HEK293 (cell line): ENCODE measurements around the gene VEGFA.

ENCODE experiments used
- CTCF ChIA-PET: fragments of 350-600 bp; formaldehyde crosslinking; extraction: SDS; loops from one replicate; lab custom pipeline; 2021; ENCODE audit warnings: antibody characterized with exemption; lab: Yijun Ruan, JAX
- POLR2A ChIA-PET: fragments of 300-600 bp; formaldehyde crosslinking; extraction: SDS; loops from one replicate; lab custom pipeline; 2020; ENCODE audit warnings: antibody characterized with exemption, inconsistent platforms; lab: Yijun Ruan, JAX
- H3K27ac ChIP-seq: fragments of 200-500 bp; sonication (Bioruptor generic); 2 replicates; pipeline ENCODE4 v1.5.1; 2014; ENCODE audit warnings: low read depth, low read length, control low read depth, inconsistent platforms; ENCODE audit errors: extremely low read depth
- H3K36me3 ChIP-seq, 2 experiments: fragments of 200-500 bp in 1 of 2; sonication (Bioruptor generic) in 1 of 2; 1 replicate in 1 of 2; 2 replicates in 1 of 2; pipeline ENCODE4 v1.5.1; 2014 to 2017; ENCODE audit warnings: inconsistent platforms in 2 of 2, low read length in 2 of 2; ENCODE audit not compliant: control insufficient read depth in 2 of 2, insufficient read depth in 1 of 2
- H3K4me1 ChIP-seq: fragments of 200-500 bp; sonication (Bioruptor generic); 2 replicates; pipeline ENCODE4 v1.5.1; 2014; ENCODE audit warnings: mild to moderate bottlenecking, low read length, inconsistent platforms; ENCODE audit not compliant: control insufficient read depth, insufficient read depth
- H3K4me3 ChIP-seq: 2 replicates; pipeline ENCODE4 v1.5.1; 2011; ENCODE audit warnings: low read depth, mild to moderate bottlenecking, control low read depth, low read length, moderate library complexity
- H3K9me3 ChIP-seq: fragments of 200-500 bp; sonication (Bioruptor generic); 2 replicates; pipeline ENCODE4 v1.5.1; 2014; ENCODE audit warnings: low read depth, low read length, inconsistent platforms; ENCODE audit not compliant: control insufficient read depth, insufficient read depth
- EGR2 ChIP-seq: fragments of 450-650 bp; formaldehyde crosslinking; IDR thresholded peaks from 2 replicates; pipeline ENCODE4 v1.5.1; 2016; ENCODE audit warnings: low read depth, missing biosample characterization, missing genetic modification characterization
- KLF9 ChIP-seq: fragments of 450-650 bp; formaldehyde crosslinking; IDR thresholded peaks from 2 replicates; pipeline ENCODE4 v1.5.1; 2016; ENCODE audit warnings: missing biosample characterization, missing genetic modification characterization, low read depth
- MYNN ChIP-seq: fragments of 450-650 bp; formaldehyde crosslinking; IDR thresholded peaks from 2 replicates; pipeline ENCODE4 v1.5.1; 2016; ENCODE audit warnings: missing biosample characterization, missing genetic modification characterization, borderline replicate concordance
- RBAK ChIP-seq: fragments of 450-650 bp; formaldehyde crosslinking; IDR thresholded peaks from 2 replicates; pipeline ENCODE4 v1.5.1; 2016; ENCODE audit warnings: missing biosample characterization, missing genetic modification characterization
- ZBTB48 ChIP-seq: fragments of 450-650 bp; formaldehyde crosslinking; IDR thresholded peaks from 2 replicates; pipeline ENCODE4 v1.5.1; 2016; ENCODE audit warnings: missing biosample characterization, missing genetic modification characterization
- ZFHX2 ChIP-seq: fragments of 450-650 bp; formaldehyde crosslinking; conservative IDR thresholded peaks from 2 replicates; pipeline ENCODE4 v1.5.1; 2016; ENCODE audit warnings: missing biosample characterization, missing genetic modification characterization
- ZNF157 ChIP-seq: fragments of 450-650 bp; formaldehyde crosslinking; IDR thresholded peaks from 2 replicates; pipeline ENCODE4 v1.5.1; 2016; ENCODE audit warnings: missing biosample characterization, missing genetic modification characterization
- ZNF16 ChIP-seq: fragments of 450-650 bp; formaldehyde crosslinking; IDR thresholded peaks from 2 replicates; pipeline ENCODE4 v1.5.1; 2016; ENCODE audit warnings: low read depth, missing biosample characterization, missing genetic modification characterization
- ZNF266 ChIP-seq: fragments of 450-650 bp; formaldehyde crosslinking; IDR thresholded peaks from 2 replicates; pipeline ENCODE4 v1.5.1; 2016; ENCODE audit warnings: missing biosample characterization, missing genetic modification characterization, low read depth
- ZNF311 ChIP-seq: fragments of 450-650 bp; formaldehyde crosslinking; IDR thresholded peaks from 2 replicates; pipeline ENCODE4 v1.5.1; 2017; ENCODE audit warnings: missing biosample characterization, missing genetic modification characterization, borderline replicate concordance
- ZNF354C ChIP-seq: fragments of 450-650 bp; formaldehyde crosslinking; IDR thresholded peaks from 2 replicates; pipeline ENCODE4 v1.5.1; 2016; ENCODE audit warnings: missing biosample characterization, missing genetic modification characterization, low read depth, borderline replicate concordance
- ZNF585B ChIP-seq: fragments of 450-650 bp; formaldehyde crosslinking; IDR thresholded peaks from 2 replicates; pipeline ENCODE4 v1.5.1; 2016; ENCODE audit warnings: missing biosample characterization, missing genetic modification characterization
- ZNF626 ChIP-seq: fragments of 450-650 bp; sonication (Bioruptor Pico); formaldehyde crosslinking; IDR thresholded peaks from 2 replicates; pipeline ENCODE4 v1.5.1; 2018; ENCODE audit warnings: missing biosample characterization, missing genetic modification characterization, inconsistent platforms
- ZNF777 ChIP-seq: fragments of 450-650 bp; formaldehyde crosslinking; IDR thresholded peaks from 2 replicates; pipeline ENCODE4 v1.5.1; 2017; ENCODE audit warnings: missing biosample characterization, missing genetic modification characterization, borderline replicate concordance
- ZNF792 ChIP-seq: fragments of 450-650 bp; formaldehyde crosslinking; IDR thresholded peaks from 2 replicates; pipeline ENCODE4 v1.5.1; 2016; ENCODE audit warnings: missing biosample characterization, missing genetic modification characterization
- ZSCAN4 ChIP-seq: fragments of 450-650 bp; formaldehyde crosslinking; IDR thresholded peaks from 2 replicates; pipeline ENCODE4 v1.5.1; 2017; ENCODE audit warnings: missing biosample characterization, missing genetic modification characterization
- ZXDB ChIP-seq: fragments of 450-650 bp; formaldehyde crosslinking; IDR thresholded peaks from 2 replicates; pipeline ENCODE4 v1.5.1; 2016; ENCODE audit warnings: missing biosample characterization, missing genetic modification characterization
- TF ChIP-seq, protein P1 (sequence below): fragments of 450-650 bp; formaldehyde crosslinking; IDR thresholded peaks from 2 replicates; pipeline ENCODE4 v1.5.1; 2016; ENCODE audit warnings: missing biosample characterization, missing genetic modification characterization

Gene VEGFA

DNA sequence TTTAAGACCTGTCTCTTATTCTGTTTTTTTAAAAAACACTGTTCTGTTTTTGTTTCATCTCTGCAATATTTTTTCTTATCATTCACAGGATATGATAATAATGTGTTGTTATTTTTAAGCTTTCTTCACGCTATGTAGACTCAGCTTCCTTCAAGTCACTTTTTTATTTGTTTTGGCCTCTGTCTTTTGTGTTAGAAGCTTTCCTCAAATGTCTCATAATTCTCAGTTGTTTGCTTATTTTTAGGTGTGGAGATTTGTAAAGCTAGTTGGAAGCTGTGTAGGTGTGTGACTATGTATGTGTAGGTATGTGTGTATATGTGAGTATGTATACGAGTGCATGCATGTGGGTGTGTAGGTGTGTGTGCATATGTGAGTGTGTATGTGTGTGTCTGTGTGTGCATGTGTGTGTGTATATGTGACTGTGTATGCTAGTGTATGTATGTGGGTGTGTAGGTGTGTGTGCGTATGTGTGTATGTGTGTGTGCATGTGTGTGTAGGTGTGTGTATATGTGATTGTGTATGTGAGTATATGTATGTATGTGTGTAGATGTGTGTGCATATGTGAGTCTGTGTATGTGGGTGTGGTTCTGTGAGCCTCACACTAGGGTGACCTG lies 16.3 kb upstream of the VEGFA start:
- no peak overlapping the region for H3K27ac ChIP-seq
- TF ChIP-seq ZNF266 (tag by site-specific recombination) (0 out of 2 replicates have a peak, but pooled peaks have one; percentile 36), ZNF157 (tag by site-specific recombination) (0 out of 2 replicates have a peak, but pooled peaks have one; percentile 25), ZSCAN4 (tag by site-specific recombination) (peak; percentile 96), ZNF354C (tag by site-specific recombination) (no peak), MYNN (tag by site-specific recombination) (no peak), ZNF792 (tag by site-specific recombination) (no peak), ZNF311 (tag by site-specific recombination) (peak; percentile 37; the same call in 1 of the 2 replicates), ZNF16 (tag by site-specific recombination) (no peak), EGR2 (tag by site-specific recombination) (peak; percentile 75; the same call in 1 of the 2 replicates), KLF9 (tag by site-specific recombination) (peak; percentile 21; the same call in 1 of the 2 replicates), RBAK (no peak), ZFHX2 (peak; percentile 82), ZNF777 (0 out of 2 replicates have a peak, but pooled peaks have one; percentile 21)
- TF ChIP-seq, protein P1, sequence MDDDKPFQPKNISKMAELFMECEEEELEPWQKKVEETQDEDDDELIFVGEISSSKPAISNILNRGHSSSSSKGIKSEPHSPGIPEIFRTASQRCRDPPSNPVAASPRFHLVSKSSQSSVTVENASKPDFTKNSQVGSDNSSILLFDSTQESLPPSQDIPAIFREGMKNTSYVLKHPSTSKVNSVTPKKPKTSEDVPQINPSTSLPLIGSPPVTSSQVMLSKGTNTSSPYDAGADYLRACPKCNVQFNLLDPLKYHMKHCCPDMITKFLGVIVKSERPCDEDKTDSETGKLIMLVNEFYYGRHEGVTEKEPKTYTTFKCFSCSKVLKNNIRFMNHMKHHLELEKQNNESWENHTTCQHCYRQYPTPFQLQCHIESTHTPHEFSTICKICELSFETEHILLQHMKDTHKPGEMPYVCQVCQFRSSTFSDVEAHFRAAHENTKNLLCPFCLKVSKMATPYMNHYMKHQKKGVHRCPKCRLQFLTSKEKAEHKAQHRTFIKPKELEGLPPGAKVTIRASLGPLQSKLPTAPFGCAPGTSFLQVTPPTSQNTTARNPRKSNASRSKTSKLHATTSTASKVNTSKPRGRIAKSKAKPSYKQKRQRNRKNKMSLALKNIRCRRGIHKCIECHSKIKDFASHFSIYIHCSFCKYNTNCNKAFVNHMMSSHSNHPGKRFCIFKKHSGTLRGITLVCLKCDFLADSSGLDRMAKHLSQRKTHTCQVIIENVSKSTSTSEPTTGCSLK (tag by site-specific recombination), result peak; percentile 87; the same call in 1 of the 2 replicates
- TF ChIP-seq, all 188 proteins: peak for 9
- Histone ChIP-seq H3K4me1 (no peaks in the 10 kb centered on the region), H3K36me3 (no peaks in the 10 kb centered on the region), H3K4me3 (no peak overlapping the region), H3K9me3 (no peaks in the 10 kb centered on the region)
- POLR2A ChIA-PET, result interaction anchor here (1.7 kb wide), 1 partner anchor 16 kb away, joined by 4 read pairs; the partner anchor contains the start of gene VEGFA
- CTCF ChIA-PET, result interaction anchor here (0.6 to 8.7 kb wide), 10 partner anchors 8 to 325 kb away, joined by 3 to 110 read pairs (median 4); partner anchors contain the start of gene VEGFA

- Histone ChIP-seq H3K27ac (no peak overlapping the region), H3K9me3 (no peaks in the 10 kb centered on the region), H3K36me3 (no peaks in the 10 kb centered on the region), H3K4me1 (no peaks in the 10 kb centered on the region), H3K4me3 (no peak overlapping the region)
- peak; percentile 61 for TF ChIP-seq ZNF585B
- no peak for TF ChIP-seq ZXDB (tag by site-specific recombination)
- 0 out of 2 replicates have a peak, but pooled peaks have one; percentile 79 for TF ChIP-seq ZBTB48 (tag by site-specific recombination)
- TF ChIP-seq ZNF626 (tag by site-specific recombination), result no peak
- ChIA-PET POLR2A (interaction anchor here (4.1 kb wide), 1 partner anchor 12 kb away, joined by 15 read pairs; the partner anchor contains the start of gene VEGFA), CTCF (interaction anchor here (0.6 to 8.7 kb wide), 13 partner anchors 9 to 328 kb away, joined by 3 to 110 read pairs (median 4); partner anchors contain the start of gene VEGFA)
Observed at GRCh38 chr6:43757966-43758616, 11.9 kb upstream of the VEGFA start.
